ENCODE results near the gene KLHL3. TPM values are rescaled to one million over a fixed set of nuclear protein-coding genes. Genes with fewer than 3 reads are reported as not detected.
"Not testable (repeated sequence)": the region's sequence is repeated elsewhere in the genome, so short reads cannot be mapped to it uniquely, and the experiment has no call there.

KLHL3 gene, protein sequence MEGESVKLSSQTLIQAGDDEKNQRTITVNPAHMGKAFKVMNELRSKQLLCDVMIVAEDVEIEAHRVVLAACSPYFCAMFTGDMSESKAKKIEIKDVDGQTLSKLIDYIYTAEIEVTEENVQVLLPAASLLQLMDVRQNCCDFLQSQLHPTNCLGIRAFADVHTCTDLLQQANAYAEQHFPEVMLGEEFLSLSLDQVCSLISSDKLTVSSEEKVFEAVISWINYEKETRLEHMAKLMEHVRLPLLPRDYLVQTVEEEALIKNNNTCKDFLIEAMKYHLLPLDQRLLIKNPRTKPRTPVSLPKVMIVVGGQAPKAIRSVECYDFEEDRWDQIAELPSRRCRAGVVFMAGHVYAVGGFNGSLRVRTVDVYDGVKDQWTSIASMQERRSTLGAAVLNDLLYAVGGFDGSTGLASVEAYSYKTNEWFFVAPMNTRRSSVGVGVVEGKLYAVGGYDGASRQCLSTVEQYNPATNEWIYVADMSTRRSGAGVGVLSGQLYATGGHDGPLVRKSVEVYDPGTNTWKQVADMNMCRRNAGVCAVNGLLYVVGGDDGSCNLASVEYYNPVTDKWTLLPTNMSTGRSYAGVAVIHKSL
- polyA plus RNA-seq (2011; rRNA removed) (1.1 and 1.3 TPM in 2 replicates), polyA minus RNA-seq (2011; rRNA and poly(A)+ RNA removed) (6.2 and 10.0 TPM in 2 replicates)

DNA sequence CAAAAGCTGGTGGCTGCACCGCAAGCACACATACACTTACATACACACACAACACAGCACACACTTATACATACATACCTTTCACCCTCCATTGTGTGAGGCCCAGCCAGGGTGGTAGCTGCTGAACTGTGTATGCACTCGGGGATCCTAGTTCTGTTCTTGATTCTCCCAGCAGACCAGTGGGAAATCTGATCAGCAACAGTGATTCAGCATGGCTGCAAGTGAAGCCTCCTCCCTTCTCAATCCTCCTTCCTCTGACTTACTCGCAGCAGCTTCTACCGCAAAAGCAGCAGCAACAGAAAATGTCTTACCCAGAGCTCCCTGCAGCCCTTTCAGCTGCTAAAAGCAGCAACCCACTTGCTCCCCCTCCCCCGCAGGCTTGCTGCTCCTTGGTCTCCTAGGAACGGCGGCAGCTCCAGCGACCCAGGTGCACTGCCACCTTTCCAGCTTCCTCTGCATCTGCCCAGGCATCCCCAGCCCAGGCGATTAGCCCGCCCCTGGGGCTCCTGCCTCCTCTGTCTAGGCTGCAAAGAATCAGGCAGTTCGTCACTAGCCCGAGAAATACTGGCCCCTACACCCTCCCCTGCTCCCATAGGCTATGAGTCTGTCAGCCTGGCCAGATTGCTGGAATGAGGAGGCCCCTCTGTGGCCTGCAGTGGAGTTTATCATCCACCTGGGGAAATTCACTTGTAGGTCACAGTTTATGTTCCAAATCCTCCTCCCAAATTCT lies at the start of gene KLHL3:
KLHL3 (minus strand) TSS at position 535 of the 730 bp plus-strand sequence; CDS start at position 92, 443 bp downstream.
- peak within 1 kb of the TSS; percentile 33 for H3K4me3 ChIP-seq (ENCODE audit: low read depth, low read length)
- no peak for DNase-seq (ENCODE audit: low read depth)
- no peaks in the 10 kb centered on the region for H3K27me3 ChIP-seq (ENCODE audit: control insufficient read depth, insufficient read depth, low read length)
- no peaks in the 10 kb centered on the region for H3K36me3 ChIP-seq (ENCODE audit: control insufficient read depth, insufficient read depth, low read length)
- ChIA-PET CTCF (interaction anchor here (0.7 to 14.5 kb wide), 9 partner anchors 14 to 127 kb away, joined by 3 to 247 read pairs (median 5); no protein-coding TSS in a partner anchor), POLR2A (no interaction called here)
- TF ChIP-seq, protein P1, sequence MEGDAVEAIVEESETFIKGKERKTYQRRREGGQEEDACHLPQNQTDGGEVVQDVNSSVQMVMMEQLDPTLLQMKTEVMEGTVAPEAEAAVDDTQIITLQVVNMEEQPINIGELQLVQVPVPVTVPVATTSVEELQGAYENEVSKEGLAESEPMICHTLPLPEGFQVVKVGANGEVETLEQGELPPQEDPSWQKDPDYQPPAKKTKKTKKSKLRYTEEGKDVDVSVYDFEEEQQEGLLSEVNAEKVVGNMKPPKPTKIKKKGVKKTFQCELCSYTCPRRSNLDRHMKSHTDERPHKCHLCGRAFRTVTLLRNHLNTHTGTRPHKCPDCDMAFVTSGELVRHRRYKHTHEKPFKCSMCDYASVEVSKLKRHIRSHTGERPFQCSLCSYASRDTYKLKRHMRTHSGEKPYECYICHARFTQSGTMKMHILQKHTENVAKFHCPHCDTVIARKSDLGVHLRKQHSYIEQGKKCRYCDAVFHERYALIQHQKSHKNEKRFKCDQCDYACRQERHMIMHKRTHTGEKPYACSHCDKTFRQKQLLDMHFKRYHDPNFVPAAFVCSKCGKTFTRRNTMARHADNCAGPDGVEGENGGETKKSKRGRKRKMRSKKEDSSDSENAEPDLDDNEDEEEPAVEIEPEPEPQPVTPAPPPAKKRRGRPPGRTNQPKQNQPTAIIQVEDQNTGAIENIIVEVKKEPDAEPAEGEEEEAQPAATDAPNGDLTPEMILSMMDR (IDR thresholded peaks at IDR 0.05; ENCODE audit: insufficient read depth, low read depth, low read length): no peak

DNA sequence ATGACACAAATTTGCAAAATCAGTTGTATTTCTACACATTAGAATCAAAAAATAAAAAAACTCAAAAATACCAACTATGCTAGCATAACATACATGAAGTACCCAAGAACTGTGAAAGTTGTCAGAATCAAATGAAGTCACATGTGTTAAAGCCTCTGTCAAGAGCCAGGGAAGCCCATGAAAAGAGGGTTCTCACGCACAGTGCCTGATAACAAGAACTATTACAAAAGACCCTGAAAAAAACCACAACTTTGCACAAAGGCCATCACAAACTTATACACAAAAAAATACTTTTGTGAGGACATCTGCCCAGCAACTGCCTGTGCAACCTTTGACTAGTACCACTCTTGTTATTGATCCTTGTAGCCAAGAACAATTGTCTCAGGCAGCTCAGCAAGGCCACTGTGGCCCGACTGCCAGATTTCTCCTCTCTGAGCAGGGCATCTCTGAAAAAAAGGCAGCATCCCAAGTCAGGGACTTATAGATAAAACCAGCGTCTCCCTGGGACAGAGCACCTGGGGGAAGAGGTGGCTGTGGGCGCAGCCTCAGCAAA lies 47.2 kb upstream of the KLHL3 start:
- no peak for DNase-seq (ENCODE audit: low read depth)
- TF ChIP-seq, protein P1 (IDR thresholded peaks at IDR 0.05; ENCODE audit: insufficient read depth, low read depth, low read length): no peak
- Histone ChIP-seq H3K4me3 (ENCODE audit: low read depth, low read length) (no peak overlapping the region), H3K36me3 (ENCODE audit: control insufficient read depth, insufficient read depth, low read length) (no peaks in the 10 kb centered on the region), H3K27me3 (ENCODE audit: control insufficient read depth, insufficient read depth, low read length) (peaks cover 3% of the 10 kb centered on the region)
- POLR2A ChIA-PET: no interaction called here
- CTCF ChIA-PET: interaction anchor here (1.5 kb wide), 1 partner anchor 343 kb away, joined by 3 read pairs; no protein-coding TSS in a partner anchor

DNA sequence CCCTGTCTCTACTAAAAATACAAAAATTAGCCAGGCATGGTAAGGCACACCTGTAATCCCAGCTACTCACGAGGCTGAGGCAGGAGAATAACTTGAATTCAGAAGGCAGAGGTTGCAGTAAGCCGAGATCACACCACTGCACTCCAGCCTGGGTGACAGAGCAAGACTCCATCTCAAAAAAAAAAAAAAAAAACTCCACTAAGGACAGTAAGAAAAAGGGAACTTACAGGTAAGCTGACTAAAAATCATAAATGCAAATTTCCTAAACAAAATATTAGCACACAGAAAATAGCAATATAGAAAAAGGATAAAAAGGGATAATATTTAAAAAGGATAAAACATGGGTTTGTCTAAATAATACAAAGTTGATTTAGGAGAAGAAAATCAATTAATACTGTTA lies 46.2 kb upstream of the KLHL3 start:
- Histone ChIP-seq H3K27me3 (ENCODE audit: control insufficient read depth, insufficient read depth, low read length) (peaks cover 3% of the 10 kb centered on the region), H3K4me3 (ENCODE audit: low read depth, low read length) (no peak overlapping the region), H3K36me3 (ENCODE audit: control insufficient read depth, insufficient read depth, low read length) (no peaks in the 10 kb centered on the region)
- no peak for DNase-seq (ENCODE audit: low read depth)
- CTCF ChIA-PET: interaction anchor here (0.6 kb wide), 1 partner anchor 25 kb away, joined by 3 read pairs; no protein-coding TSS in a partner anchor
- POLR2A ChIA-PET: no interaction called here
- TF ChIP-seq, protein P1 (IDR thresholded peaks at IDR 0.05; ENCODE audit: insufficient read depth, low read depth, low read length): no peak

DNA sequence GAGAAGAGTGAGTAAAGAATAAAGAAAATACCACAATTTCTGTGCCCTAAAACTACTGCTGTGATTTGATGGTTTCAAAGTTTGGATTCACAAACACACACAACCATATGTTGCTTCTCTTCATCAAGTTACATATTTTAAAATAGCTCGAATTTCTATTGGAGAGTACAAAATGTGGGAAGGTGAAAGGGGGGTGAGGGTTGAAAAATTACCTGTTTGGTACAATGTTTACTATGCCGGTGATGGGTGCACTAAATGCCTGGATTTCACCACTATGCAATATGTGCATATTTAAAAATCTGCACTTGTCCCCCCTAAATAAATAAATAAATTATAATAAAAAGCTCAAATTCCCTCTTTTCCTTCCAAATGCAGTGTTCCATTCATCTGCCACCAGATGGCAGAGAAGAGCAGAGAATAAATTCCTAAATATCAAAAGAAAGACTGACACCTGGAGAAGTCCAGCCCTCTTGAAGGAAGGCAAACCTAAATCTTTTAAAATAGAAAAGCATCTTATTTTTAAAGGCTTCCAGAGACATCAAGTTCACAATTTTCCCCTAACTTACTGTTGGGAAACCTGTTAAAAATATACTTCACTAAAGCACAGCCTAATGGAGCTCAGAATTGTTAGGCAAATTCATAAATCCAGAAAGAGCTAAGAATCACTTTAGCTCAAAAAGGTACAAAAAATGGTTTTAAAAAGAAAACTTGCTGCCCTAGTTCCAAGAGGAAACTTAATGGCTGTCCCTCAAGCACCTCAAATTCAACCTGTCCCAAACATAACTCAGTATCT lies 43.1 kb upstream of the KLHL3 start:
- TF ChIP-seq, protein P1 (IDR thresholded peaks at IDR 0.05; ENCODE audit: insufficient read depth, low read depth, low read length): peak; percentile 76
- no peak for DNase-seq (ENCODE audit: low read depth)
- ChIA-PET POLR2A (interaction anchor here (0.7 kb wide), 1 partner anchor 18 kb away, joined by 3 read pairs; no protein-coding TSS in a partner anchor), CTCF (interaction anchor here (0.7 to 3.3 kb wide), 42 partner anchors 8 to 361 kb away, joined by 3 to 35 read pairs (median 4); partner anchors contain the start of gene HNRNPA0)
- Histone ChIP-seq H3K27me3 (ENCODE audit: control insufficient read depth, insufficient read depth, low read length) (peaks cover 3% of the 10 kb centered on the region), H3K4me3 (ENCODE audit: low read depth, low read length) (no peak overlapping the region), H3K36me3 (ENCODE audit: control insufficient read depth, insufficient read depth, low read length) (no peaks in the 10 kb centered on the region)

DNA sequence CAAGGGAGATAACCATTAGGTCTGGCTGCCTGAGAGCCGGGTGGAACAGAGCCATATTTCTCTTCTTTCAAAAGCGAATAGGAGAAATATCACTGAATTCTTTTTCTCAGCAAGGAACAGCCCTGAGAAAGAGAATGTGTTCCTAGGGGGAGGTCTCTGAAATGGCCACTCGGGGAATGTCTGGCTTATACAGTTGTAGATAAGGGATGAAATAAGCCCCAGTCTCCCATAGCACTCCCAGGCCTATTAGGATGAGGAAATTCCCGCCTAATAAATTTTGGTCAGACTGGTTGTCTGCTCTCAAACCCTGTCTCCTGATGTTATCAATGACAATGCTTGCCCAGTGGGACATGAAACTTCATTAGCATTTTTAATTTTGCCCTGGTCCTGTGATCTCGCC lies 32.0 kb upstream of the KLHL3 start:
- DNase-seq (ENCODE audit: low read depth); H3K27me3 ChIP-seq (ENCODE audit: control insufficient read depth, insufficient read depth, low read length); H3K36me3 ChIP-seq (ENCODE audit: control insufficient read depth, insufficient read depth, low read length); POLR2A ChIA-PET; H3K4me3 ChIP-seq (ENCODE audit: low read depth, low read length): not testable (repeated sequence)
- CTCF ChIA-PET: interaction anchor here (0.7 to 1.2 kb wide), 2 partner anchors 11 to 208 kb away, joined by 3 to 4 read pairs; no protein-coding TSS in a partner anchor

Measured in BJ (cell line).